HG02938 (cell line): ENCODE data around the gene CENPP.

Source experiments
- ATAC-seq: cut with Tn5 transposase; IDR thresholded peaks from one replicate; pipeline ENCODE4 v1.9.1; 2021; ENCODE audit warnings: mild to moderate bottlenecking, moderate library complexity; ENCODE audit not compliant: unreplicated experiment

The CENPP gene

GRCh38 chr9:92666236-92666635 lies 340.5 kb downstream of the CENPP start:
- ATAC-seq, result no peak

GRCh38 chr9:92666912-92667532 lies 341.3 kb downstream of the CENPP start:
- no peak for ATAC-seq

- ATAC-seq, result no peak
These were observed 343.2 kb downstream of the CENPP start for GRCh38 chr9:92668746-92669526.

- no peak for ATAC-seq
These were observed 343.8 kb downstream of the CENPP start for GRCh38 chr9:92669527-92669889.
